HG03039 (cell line): ENCODE results near the gene OCIAD1.
A peak's percentile ranks its signal among the peaks of the same experiment; 100 is the strongest.
"Not testable (repeated sequence)": the region's sequence is repeated elsewhere in the genome, so short reads cannot be mapped to it uniquely, and the experiment has no call there.

ENCODE experiments used
- ATAC-seq: cut with Tn5 transposase; IDR thresholded peaks from one replicate; pipeline ENCODE4 v1.9.1; 2021; ENCODE audit warnings: mild to moderate bottlenecking, moderate library complexity; ENCODE audit not compliant: unreplicated experiment

OCIAD1 gene

DNA sequence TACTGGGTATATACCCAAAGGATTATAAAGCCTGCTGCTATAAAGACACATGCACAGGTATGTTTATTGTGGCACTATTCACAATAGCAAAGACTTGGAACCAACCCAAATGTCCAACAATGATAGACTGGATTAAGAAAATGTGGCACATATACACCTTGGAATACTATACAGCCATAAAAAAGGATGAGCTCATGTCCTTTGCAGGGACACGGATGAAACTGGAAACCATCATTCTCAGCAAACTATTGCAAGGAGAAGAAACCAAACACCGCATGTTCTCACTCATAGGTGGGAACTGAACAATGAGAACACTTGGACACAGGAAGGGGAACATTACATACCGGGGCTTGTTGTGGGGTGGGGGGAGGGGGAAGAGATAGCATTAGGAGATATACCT is 58.9 kb downstream of the OCIAD1 start:
- not testable (repeated sequence) for ATAC-seq

DNA sequence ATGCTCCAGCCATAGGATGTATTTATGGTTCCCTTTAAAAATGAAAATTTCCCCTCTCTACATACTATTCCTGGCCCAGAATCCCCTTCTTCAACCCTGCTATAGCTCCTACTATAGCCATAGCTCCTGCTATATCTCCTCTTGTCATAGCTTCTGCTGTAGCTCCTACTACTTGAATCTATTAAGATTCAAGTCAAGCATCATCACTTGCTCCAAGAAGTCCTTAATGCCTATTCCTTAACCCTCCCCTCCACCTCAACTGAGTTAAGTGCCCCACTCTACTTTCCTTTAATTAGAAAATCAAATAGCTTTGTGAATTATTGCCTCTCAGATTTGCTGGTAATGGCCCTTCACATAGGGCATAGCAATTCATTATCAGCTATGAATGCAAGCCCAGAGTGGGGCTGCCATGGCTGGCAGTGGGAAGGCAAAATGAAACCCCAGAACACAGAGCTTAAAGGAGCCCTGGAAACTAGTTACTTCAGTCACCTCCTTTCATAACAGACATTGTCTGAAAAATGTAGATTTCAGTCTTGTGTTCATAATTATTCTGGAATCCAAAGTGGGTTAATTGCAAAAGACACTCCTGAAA is 60.2 kb downstream of the OCIAD1 start:
- no peak for ATAC-seq

DNA sequence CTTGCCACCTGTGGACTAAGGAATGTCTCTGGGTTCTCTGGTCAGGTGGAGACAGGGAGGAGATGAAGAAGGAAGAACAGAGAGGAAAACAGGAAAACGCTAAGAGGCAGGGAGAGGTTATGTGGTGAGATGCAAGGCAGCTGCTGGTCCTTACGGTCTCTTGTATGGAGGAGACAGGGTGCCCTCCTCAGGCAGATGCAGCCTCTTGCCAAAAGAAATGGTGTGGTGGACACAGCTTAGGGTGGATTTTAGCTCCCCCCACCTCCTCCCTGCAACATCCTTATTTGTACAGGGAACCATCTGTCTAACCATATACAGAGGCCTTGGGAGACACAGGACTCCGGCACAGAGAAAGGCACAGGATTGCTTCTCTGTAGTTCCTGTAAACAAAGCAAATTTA is 66.0 kb downstream of the OCIAD1 start:
- no peak for ATAC-seq

- peak; percentile 65 for ATAC-seq
Measured at GRCh38 chr4:48898733-48899431, 68.0 kb downstream of the OCIAD1 start.

GRCh38 chr4:48899432-48899749 is 68.5 kb downstream of the OCIAD1 start:
- ATAC-seq: no peak

DNA sequence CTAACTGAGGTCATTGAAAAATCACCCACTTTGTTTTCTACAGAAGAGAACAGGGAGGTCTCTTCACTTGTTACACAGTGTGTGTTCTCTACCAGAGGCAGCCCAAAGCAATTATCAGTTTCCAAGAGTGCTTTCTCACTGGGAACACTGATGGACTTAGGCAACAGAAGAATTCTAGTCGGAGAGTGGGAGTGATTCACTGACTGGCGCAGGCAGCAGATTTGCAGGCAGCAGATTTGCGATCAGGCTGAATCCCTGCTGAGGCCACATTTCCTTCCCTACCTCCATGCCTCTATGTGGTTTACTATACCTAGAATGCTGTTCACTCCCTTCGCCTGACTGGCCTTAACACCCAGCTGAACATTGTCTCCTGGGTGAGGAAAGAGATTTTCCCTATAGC is 69.1 kb downstream of the OCIAD1 start:
- ATAC-seq: no peak

DNA sequence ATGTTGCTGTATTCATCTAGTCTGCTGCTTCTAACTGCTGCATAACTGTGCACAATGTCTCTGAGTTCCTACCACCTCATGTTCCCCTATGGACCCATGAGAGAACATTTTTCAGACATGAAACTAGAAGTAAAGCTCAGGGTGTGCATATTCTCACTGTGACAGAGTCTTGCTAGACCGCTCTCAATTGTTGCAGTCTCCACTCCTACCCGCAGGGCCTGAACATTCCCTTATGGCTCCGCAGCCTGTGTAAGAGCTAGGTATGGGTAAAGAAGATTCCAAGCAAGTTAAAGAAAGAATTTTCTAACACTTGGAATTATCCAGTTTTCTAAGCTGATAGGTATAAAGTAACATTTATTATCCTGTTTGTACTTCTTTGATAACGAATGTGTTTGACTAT is 70.3 kb downstream of the OCIAD1 start:
- no peak for ATAC-seq

- no peak for ATAC-seq
Measured at GRCh38 chr4:48902266-48902665, 71.4 kb downstream of the OCIAD1 start.

GRCh38 chr4:48904101-48904500 is 73.2 kb downstream of the OCIAD1 start:
- ATAC-seq: no peak

- no peak for ATAC-seq
Measured at GRCh38 chr4:48904541-48905142, 73.8 kb downstream of the OCIAD1 start.

DNA sequence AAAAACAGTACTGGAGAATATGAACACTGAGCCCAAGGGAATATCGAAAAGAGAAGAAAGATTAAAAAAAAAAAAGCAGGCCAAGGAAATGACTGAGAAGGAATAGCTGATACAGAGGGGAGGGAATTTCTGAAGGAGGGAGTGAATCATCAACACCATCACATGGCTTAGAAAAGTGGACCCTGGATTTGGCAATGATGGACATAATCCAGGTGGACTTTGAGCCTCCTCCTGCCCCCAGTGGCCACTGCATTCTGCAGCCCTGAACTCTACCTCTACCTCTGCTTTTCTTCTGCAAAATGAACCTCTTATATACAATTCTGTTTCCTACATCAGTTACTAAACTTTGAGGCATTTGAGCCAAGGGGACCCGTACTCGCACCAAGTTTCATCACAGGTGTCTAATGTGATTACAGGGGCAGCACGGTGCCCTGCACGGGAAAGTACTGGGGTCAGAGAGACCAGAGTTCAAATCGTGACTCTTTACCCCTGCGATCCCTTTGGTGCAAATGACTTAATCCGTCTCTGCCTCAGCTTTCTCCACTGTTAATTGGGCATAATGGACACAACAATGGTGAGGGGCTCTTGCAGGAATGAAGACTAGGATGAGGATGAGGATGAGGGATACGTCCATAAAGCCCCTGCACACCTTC is 74.6 kb downstream of the OCIAD1 start:
- no peak for ATAC-seq

- peak; percentile 96 for ATAC-seq
Measured at GRCh38 chr4:48906206-48907173, 75.6 kb downstream of the OCIAD1 start, which contains the start of gene OCIAD2. TSS of gene OCIAD2 (minus strand) at chr4:48906774. CDS start at chr4:48904549, 2,225 bp downstream.

GRCh38 chr4:48907706-48908477 is 77.0 kb downstream of the OCIAD1 start:
- no peak for ATAC-seq

- ATAC-seq: no peak
Measured at GRCh38 chr4:48908687-48909086, 77.8 kb downstream of the OCIAD1 start.

GRCh38 chr4:48909697-48910096 is 78.8 kb downstream of the OCIAD1 start:
- ATAC-seq: no peak

GRCh38 chr4:48910511-48910910 is 79.6 kb downstream of the OCIAD1 start:
- no peak for ATAC-seq
